Breast epithelium (tissue), 3 donors: Measurements from ENCODE around the gene DLST.

Experiments
- CTCF ChIP-seq, 3 donors: fragments of 450-650 bp; IDR thresholded peaks; one replicate each; pipeline ENCODE4 v1.5.1; 2016 to 2017; ENCODE audit warnings: antibody characterized with exemption in 3 of 3, mild to moderate bottlenecking in 3 of 3, moderate library complexity in 3 of 3
- POLR2A ChIP-seq: fragments of 450-650 bp; IDR thresholded peaks from one replicate; pipeline ENCODE4 v1.6.1; 2016; ENCODE audit warnings: antibody characterized with exemption, mild to moderate bottlenecking, moderate library complexity
- POLR2AphosphoS5 ChIP-seq, 3 donors: sonication (generic); formaldehyde crosslinking; IDR thresholded peaks; one replicate each; pipeline ENCODE4 v1.6.1; 2017; ENCODE audit warnings: antibody characterized with exemption in 3 of 3

- TF ChIP-seq CTCF (IDR thresholded peaks at IDR 0.05) (no peak), POLR2A (no peak), POLR2AphosphoS5 (IDR thresholded peaks at IDR 0.05) (no peak)
These were observed 23.2 kb downstream of the DLST start for GRCh38 chr14:74904635-74905503.
